Measurements from ENCODE around the gene CSTF2T. TPM values are rescaled to one million over a fixed set of nuclear protein-coding genes. Genes with fewer than 3 reads are reported as not detected.

Gene CSTF2T
- total and polyA plus RNA-seq, 2 donors (not counting 1 experiment from before 2014, with no cell fraction given) = 4.5 to 36.4 TPM

- H3K4me1 ChIP-seq (ENCODE audit: control insufficient read depth in 2 of 2, insufficient read depth in 2 of 2, low read length in 2 of 2) = peaks cover 22 to 28% of the 10 kb centered on the region in 2 donors
- DNase-seq = no peak
- CTCF ChIA-PET = interaction anchor here (1.0 kb wide), 1 partner anchor 9 kb away, joined by 3 read pairs; no protein-coding TSS in a partner anchor
- peak overlapping the region; percentile 95 to 96 for H3K27ac ChIP-seq (ENCODE audit: low read length in 2 of 2)
- peak overlapping the region; percentile 100 for H3K27ac Mint-ChIP-seq
- no peaks in the 10 kb centered on the region for H3K9me3 Mint-ChIP-seq (ENCODE audit: insufficient read depth)
- 77% methylated on average over 3 of the region's 12 CpGs for WGBS (ENCODE audit: insufficient coverage)
- H3K36me3 ChIP-seq (replicated peaks in 1 of 2; ENCODE audit: control extremely low read depth in 1 of 2, control insufficient read depth in 1 of 2, extremely low read depth in 1 of 2, insufficient read depth in 2 of 2, low read length in 1 of 2) = peaks cover 0 to 10% of the 10 kb centered on the region in 2 experiments
- no peak for ATAC-seq (ENCODE audit: low read depth)
- peaks cover 4% of the 10 kb centered on the region for H3K27me3 Mint-ChIP-seq
- POLR2A ChIA-PET = no interaction called here
- H3K9ac ChIP-seq (ENCODE audit: low read length) = peak overlapping the region; percentile 92
- H4K20me1 ChIP-seq (ENCODE audit: control insufficient read depth, insufficient read depth, low read length, poor library complexity, severe bottlenecking) = peaks cover 15% of the 10 kb centered on the region
- peaks cover 0 to 3% (median 0%) of the 10 kb centered on the region in 4 experiments for H3K27me3 ChIP-seq (replicated peaks in 1 of 4; ENCODE audit: control extremely low read depth in 1 of 4, control insufficient read depth in 3 of 4, insufficient read depth in 4 of 4, low read length in 3 of 4)
- H3K9me3 ChIP-seq (ENCODE audit: control extremely low read depth in 1 of 3, control insufficient read depth in 2 of 3, insufficient read depth in 1 of 3, low read length in 2 of 3) = no peaks in the 10 kb centered on the region
- H3K4me2 ChIP-seq (replicated peaks; ENCODE audit: low read depth, low read length, poor library complexity, severe bottlenecking) = peak overlapping the region; percentile 74
- peak overlapping the region; percentile 94 for H2AFZ ChIP-seq (ENCODE audit: insufficient read depth, low read depth, low read length, poor library complexity, severe bottlenecking)
- peak overlapping the region; percentile 99 for H3K4me3 Mint-ChIP-seq
- H3K79me2 ChIP-seq (ENCODE audit: control insufficient read depth, insufficient read depth, low read length) = peaks cover 21% of the 10 kb centered on the region
- no peak for TF ChIP-seq EZH2 (IDR thresholded peaks at IDR 0.05; ENCODE audit: borderline replicate concordance, insufficient read depth, low read depth, low read length, poor library complexity, severe bottlenecking)
- TF ChIP-seq, protein P1, sequence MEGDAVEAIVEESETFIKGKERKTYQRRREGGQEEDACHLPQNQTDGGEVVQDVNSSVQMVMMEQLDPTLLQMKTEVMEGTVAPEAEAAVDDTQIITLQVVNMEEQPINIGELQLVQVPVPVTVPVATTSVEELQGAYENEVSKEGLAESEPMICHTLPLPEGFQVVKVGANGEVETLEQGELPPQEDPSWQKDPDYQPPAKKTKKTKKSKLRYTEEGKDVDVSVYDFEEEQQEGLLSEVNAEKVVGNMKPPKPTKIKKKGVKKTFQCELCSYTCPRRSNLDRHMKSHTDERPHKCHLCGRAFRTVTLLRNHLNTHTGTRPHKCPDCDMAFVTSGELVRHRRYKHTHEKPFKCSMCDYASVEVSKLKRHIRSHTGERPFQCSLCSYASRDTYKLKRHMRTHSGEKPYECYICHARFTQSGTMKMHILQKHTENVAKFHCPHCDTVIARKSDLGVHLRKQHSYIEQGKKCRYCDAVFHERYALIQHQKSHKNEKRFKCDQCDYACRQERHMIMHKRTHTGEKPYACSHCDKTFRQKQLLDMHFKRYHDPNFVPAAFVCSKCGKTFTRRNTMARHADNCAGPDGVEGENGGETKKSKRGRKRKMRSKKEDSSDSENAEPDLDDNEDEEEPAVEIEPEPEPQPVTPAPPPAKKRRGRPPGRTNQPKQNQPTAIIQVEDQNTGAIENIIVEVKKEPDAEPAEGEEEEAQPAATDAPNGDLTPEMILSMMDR (IDR thresholded peaks at IDR 0.05) = no peak
- H3K4me1 Mint-ChIP-seq = peaks cover 41% of the 10 kb centered on the region
- H3K4me3 ChIP-seq (ENCODE audit: control extremely low read depth in 1 of 5, extremely low read depth in 1 of 5, insufficient read depth in 1 of 5, low read depth in 2 of 5, low read length in 4 of 5) = peak overlapping the region in 4 of 5 experiments; percentile 85 to 99 (median 92)
- intact Hi-C loops (cut with micrococcal nuclease) = no loop called here
Observed at GRCh38 chr10:51700228-51700817, 928 bp upstream of the CSTF2T start.

DNA sequence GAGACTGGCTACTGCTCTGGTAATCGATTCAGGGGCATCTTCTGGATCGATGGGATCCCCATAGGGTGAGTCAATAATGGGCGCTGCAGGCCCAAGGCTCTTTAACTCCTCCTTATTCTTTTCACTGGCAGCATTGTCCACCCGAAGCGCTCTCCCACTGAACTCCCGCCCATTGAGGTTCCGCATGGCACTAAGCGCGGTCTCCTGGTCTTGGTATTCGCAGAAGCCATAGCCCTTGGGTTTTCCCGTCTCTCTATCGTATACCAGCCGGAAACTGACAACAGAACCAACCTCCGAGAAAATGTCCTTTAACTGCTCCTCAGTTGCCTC, 285 bp downstream of the CSTF2T start:
- Mint-ChIP-seq H3K27ac (peak overlapping the region; percentile 100), H3K27me3 (no peaks in the 10 kb centered on the region), H3K4me3 (peak overlapping the region; percentile 99), H3K9me3 (ENCODE audit: insufficient read depth) (no peaks in the 10 kb centered on the region), H3K4me1 (peaks cover 48% of the 10 kb centered on the region)
- Histone ChIP-seq H3K27ac (ENCODE audit: low read length in 2 of 2) (peak overlapping the region; percentile 95 to 96), H3K27me3 (replicated peaks in 1 of 4; ENCODE audit: control extremely low read depth in 1 of 4, control insufficient read depth in 3 of 4, insufficient read depth in 4 of 4, low read length in 3 of 4) (no peaks in the 10 kb centered on the region), H2AFZ (ENCODE audit: insufficient read depth, low read depth, low read length, poor library complexity, severe bottlenecking) (peak overlapping the region; percentile 94), H3K36me3 (replicated peaks in 1 of 2; ENCODE audit: control extremely low read depth in 1 of 2, control insufficient read depth in 1 of 2, extremely low read depth in 1 of 2, insufficient read depth in 2 of 2, low read length in 1 of 2) (peaks cover 0 to 10% of the 10 kb centered on the region in 2 experiments), H3K4me2 (replicated peaks; ENCODE audit: low read depth, low read length, poor library complexity, severe bottlenecking) (peak overlapping the region; percentile 74), H4K20me1 (ENCODE audit: control insufficient read depth, insufficient read depth, low read length, poor library complexity, severe bottlenecking) (peaks cover 18% of the 10 kb centered on the region), H3K4me3 (ENCODE audit: control extremely low read depth in 1 of 5, extremely low read depth in 1 of 5, insufficient read depth in 1 of 5, low read depth in 2 of 5, low read length in 4 of 5) (peak overlapping the region; percentile 85 to 99 (median 97)), H3K9me3 (ENCODE audit: control extremely low read depth in 1 of 3, control insufficient read depth in 2 of 3, insufficient read depth in 1 of 3, low read length in 2 of 3) (no peaks in the 10 kb centered on the region), H3K9ac (ENCODE audit: low read length) (peak overlapping the region; percentile 92), H3K79me2 (ENCODE audit: control insufficient read depth, insufficient read depth, low read length) (peaks cover 21% of the 10 kb centered on the region), H3K4me1 (ENCODE audit: control insufficient read depth in 2 of 2, insufficient read depth in 2 of 2, low read length in 2 of 2) (peaks cover 22 to 28% of the 10 kb centered on the region in 2 donors)
- CTCF ChIA-PET = no interaction called here
- DNase-seq (no peak), ATAC-seq (ENCODE audit: low read depth) (peak; percentile 19)
- WGBS (ENCODE audit: insufficient coverage) = under 1% methylated on average over 14 of the region's 14 CpGs
- no peak for TF ChIP-seq EZH2 (IDR thresholded peaks at IDR 0.05; ENCODE audit: borderline replicate concordance, insufficient read depth, low read depth, low read length, poor library complexity, severe bottlenecking)
- TF ChIP-seq, protein P1 (IDR thresholded peaks at IDR 0.05) = no peak
- POLR2A ChIA-PET = interaction anchor here (0.6 kb wide), 1 partner anchor 8 kb away, joined by 5 read pairs; no protein-coding TSS in a partner anchor
- intact Hi-C loops (cut with micrococcal nuclease) = loop anchor here (5.0 kb wide), 1 partner anchor 1077 kb away; the partner anchor contains the start of gene SGMS1

Measured in B cell (primary cell).